Stimulated activated CD4-positive, alpha-beta T cell treated with anti-CD3 and anti-CD28 coated beads, Interleukin-15, amount 100 ng/mL, for 48 hours (primary cell): ENCODE results near the gene RPRD1B.
"Not testable (repeated sequence)": the region's sequence is repeated elsewhere in the genome, so short reads cannot be mapped to it uniquely, and the experiment has no call there.

Experiments
- DNase-seq, 2 donors: peaks; one replicate each; pipeline ENCODE4 v3.0.0-alpha.2; 2020; ENCODE audit warnings: low read depth in 2 of 2

The RPRD1B gene

DNA sequence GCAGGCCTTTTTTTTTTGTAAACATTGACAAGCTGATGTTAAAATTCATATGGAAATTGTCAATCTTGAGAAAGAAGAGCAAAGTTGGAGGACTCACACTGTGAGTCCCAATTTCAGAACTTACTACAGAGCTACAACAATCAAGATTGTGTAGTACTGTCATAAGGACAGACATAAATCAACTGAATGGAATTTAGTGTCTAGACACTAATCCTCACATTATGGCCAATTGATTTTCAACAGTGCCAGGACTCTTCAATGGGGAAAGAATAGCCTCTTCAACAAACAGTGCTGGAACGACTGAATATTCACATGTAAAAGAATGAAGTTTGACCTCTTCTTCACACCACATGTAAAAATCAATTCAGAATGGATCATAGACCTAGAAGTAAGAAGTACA lies 70.7 kb downstream of the RPRD1B start:
- no peak for DNase-seq

DNA sequence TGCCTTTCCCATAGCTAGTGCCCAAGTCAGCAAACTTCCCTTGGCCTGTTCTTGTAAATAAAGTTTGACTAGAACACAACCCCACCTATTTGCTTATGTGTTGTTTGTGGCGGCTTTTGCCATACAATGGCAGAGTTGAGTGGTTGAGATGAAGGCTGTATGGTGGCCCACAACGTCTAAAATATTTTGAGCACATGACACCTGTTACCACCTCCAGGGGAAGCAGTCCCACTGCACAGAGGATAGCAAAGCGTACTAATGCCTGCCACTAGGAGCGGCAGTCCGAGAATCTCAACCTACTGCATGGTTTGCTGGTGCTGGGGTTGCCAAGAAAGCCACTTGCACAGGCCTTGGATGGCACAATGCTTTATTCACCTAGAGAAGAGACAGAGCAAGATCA lies 72.9 kb downstream of the RPRD1B start:
- no peak for DNase-seq

DNA sequence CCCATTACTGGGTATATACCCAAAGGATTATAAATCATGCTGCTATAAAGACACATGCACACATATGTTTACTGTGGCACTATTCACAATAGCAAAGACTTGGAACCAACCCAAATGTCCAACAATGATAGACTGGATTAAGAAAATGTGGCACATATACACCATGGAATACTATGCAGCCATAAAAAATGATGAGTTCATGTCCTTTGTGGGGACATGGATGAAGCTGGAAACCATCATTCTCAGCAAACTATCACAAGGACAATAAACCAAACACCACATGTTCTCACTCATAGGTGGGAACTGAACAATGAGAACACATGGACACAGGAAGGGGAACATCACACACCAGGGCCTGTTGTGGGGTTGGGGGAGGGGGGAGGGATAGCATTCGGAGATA lies 73.8 kb downstream of the RPRD1B start:
- not testable (repeated sequence) for DNase-seq

DNA sequence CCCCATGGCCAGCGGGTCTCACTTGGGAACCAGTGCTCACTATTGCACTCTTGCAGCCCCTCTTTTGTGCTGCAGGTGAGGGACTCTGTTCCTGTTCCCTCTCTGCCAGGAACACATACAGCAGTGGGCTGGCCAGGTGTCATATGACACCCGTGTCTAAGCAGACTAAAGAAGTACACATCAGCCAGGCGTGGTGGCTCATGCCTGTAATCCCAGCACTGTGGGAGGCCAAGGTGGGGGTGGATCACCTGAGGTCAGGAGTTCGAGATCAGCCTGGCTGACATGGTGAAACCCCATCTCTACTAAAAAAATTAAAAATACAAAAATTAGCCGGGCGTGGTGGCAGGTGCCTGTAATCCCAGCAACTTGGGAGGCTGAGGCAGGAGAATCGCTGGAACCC lies 74.4 kb downstream of the RPRD1B start:
- DNase-seq: not testable (repeated sequence)

DNA sequence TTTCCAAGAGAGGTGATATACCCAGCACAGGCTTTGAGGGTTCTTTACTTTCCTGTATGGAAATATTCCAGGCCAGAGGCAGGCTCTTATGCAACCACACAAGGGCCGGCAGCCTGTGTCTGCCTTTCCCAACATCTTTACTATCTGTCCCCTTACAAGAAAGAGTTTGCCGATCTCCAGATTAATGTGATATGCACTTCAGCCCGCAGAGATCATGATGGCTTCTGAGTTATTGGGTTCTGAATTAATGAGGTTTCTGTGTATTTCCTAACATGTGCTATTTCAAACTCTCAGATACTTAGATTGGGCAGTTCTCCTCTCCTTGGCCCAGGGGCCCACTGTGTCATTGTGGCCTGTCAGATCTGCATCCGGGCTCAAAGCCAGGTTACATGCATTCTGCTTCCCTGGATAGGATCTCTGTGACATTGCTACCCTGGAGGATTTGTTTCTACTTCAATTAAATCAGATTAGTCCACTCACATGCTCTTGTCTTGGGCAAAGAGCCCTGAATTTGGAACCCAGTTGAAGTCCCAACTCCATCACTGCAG lies 75.0 kb downstream of the RPRD1B start:
- DNase-seq: no peak

DNA sequence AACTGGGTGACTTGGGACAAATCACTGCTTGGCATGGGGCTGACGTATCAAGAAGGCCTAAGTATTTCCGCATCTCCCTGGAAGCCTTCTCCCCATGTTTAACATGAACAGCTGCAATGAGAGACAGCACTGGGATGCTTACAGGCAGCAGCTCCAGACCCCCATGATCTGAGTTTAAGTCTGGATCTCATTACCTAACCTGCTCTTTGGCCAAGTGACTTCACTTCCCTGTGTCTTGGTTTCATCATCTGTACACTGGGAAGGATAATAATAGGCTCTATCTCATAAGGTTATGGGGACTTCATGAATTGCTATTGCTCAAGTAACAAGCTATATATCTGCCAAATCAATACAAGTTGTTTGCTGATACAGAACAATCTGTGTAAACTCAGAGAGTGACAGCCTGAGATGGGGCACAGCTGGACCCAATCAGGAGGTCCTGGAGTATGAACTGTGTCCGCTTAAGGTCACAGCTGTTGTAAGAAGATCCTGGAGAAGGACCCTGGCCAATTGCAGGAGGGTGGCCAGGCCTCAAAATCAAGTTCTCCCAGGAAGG lies 75.5 kb downstream of the RPRD1B start:
- no peak for DNase-seq

DNA sequence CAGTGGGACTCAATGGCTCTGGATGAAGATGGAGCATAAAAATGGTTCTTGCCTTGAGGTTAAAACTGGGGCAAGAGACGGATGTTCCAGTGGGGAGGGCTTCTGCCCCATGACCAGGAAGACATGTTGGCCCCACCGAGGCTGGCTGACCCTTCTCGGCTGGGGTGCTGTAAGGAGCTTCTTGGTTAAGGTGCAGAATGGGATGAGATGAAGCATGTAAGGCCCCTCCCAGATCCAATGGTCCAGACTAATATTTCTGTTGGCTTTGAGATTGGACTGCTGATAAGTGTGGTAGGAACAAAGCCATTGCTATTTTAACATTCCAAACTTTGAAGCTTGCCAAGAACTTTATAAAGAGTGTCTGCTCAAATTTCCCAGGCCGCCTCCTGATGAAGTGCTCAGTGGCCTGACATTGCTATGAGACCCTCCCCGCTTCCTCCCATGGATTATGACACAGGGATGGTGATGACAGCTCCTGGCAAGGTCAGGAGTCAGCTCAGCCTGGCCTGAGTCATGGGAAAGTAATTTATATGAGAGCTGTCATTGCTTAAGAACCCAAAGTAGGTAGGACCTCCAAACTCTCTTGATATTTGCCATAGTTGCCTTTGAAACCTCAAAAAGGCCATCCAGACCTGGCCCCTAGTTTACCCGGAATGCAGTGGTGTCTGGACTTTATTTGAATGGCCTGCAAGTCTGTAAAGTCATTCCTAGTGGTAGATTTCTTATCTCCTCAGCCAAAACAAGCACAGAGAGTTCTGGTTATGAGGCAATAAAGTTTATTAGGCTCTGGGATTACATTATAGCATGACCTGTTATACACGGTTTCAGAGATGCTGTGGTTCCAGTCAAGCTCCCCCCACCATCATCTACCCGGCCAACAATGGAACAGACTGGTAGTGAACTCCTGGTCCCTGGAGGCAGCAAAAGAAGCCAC lies 76.3 kb downstream of the RPRD1B start:
- no peak for DNase-seq

DNA sequence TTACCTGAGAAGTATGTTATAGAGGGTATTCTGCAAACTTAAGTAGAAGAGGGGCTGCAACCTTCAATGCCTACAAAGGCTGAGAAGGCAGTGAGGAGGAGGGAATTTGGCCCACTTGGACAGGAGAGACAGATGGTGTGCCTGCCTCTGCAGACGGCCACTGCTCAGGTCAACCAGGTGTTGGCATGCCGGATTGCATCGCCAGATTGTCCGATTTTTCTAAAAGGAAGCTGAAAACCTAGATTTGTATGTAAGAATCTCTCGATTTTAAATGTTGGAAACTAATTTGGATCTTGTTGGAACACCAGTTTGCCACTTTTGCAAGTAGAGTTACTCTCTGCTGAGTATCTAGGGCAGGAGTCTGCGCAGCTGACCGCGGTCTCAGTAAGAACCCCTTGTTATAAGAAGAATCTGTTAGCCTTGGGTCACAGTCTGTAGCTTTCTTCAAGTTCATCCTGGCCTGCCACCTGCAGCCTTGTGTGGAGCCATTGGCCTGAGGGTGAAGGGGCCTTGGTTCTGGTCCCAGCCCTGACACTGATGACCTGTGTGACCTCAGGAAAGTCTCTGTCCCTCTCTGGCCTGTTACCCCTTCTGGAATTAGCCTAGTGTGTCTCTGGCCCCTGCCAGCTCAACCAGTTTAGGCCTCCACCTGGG lies 77.1 kb downstream of the RPRD1B start:
- DNase-seq: no peak

DNA sequence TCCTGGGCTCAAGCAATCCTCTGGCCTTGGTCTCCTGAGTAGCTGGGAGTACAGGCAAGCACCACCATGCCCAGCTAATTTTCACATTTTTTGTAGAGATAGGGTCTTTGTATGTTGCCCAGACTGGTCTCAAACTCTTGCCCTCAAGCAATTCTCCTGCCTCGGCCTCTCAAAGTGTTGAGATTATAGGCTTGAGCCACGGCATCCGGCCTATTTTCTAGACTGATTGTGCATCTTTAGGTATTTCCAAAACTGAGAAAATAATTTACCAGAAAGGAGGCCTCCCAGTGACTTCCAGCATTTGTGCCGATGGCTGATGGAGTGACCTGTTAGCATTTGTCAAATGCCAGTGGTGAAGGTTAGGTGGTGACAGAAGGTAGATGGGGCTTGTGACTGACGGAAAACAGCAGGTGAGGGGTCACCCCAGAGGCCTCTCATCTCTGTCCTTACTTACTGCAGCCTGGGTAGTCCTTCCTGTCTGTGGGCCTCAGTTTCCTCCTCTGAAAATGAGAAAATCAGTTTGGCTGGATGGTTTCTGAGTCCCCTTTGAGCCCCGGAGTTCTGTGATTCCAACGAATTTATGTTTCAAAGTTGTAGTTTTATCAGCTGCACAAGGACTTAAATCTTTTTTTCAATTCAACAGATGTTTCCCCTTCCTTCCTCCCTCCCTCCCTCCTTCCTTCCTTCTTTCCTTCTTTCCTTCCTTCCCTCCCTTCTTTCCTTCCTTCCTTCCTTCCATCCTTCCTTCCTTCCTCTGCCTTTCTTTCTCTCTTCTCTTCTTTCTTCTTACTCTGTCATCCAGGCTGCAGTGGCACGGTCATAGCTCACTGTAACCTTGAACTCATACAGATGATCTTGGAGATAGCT lies 78.1 kb downstream of the RPRD1B start:
- DNase-seq: no peak

DNA sequence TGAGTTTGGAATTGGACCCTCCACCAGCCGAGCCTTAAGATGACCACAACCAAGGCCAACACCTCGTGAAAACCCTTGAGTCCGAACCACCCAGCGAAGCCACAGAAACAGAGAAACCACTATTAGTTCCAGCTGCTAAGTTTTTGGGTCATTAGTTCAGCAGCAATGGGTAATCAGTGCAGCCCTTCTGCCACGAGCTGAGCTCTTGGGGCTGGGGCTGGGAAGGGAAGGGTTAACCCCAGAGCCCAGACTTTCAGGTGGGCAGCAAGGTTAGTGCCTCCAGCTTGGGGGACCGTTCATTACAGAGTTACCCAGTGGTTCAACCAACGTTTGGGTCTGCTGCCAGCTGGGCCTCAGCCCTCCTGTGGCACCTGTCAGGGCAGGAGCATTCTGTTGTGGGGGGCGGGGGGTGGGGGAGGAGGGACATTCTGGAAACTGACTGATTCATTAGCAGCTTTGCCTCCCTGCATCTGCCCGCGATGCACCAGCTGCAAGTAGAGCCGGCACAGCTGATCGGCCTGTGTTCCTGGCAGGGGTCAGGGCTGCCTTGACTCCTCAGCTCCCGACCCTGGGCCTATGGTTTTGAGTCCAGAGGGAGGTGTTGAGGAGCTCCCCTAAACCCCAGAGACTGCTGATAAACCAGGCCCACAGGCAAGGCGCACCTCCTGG lies 78.8 kb downstream of the RPRD1B start:
- no peak for DNase-seq

DNA sequence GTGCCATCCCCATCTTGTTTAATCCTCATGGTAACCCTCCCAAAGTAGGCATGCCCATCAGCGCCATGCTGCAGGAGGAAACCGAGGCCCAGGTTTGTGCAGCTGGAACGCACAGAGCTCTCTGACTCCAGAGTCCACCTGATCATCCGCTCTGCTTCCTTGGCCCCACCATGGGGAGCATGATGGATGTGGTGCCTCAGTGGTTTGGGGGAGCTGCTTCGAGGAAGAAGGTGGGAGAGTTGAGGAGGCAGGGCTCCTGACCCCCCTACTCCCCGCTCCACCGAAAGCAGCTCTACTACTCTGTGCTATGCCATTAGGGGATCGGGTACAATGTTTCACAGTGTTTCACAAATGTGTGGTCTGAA lies 79.4 kb downstream of the RPRD1B start:
- DNase-seq: no peak

DNA sequence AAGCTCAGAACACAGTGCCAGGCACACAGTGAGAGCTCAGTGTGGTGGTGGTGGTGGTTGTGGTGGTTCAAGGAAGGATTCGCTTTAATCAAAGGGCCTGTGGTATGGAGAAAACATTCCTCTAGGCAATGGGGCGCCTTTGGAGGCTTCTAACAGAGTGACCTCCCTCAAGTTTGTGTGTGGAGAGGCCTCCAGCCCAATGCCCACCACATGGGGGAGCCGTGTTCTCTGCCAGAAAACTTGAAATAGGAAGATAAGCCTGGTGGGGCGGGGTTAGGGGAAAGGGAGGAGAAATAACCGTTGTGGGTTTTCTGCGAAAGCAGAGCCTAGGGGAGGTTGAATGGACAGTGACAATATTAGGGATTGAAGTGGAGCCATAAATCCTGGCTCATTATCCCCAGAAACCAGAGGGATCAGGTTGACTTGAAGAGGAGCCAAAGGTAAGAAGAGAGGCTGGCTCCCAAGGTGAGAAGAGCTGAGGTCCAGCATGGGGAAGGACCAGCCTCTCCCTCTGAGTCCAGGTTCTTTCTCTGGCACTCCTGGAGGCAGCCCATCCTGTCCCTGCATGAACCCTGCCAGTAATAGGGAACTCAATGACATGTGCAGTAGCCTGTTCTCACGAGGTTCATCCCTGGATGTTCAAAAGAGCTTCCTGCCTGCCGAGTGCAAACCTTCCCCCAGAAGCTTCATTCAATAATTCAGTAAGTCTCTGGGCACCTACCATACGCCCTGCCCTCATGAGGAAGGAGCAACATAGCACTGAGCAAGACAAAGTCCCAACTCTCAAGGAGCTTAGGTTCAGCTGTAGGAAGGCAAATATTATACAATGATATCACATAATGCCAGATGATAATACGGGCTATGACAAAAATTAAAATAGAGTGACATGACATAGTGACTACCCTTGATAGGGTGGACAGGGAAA lies 80.1 kb downstream of the RPRD1B start:
- peak in 1 of 2 donors; percentile 6 for DNase-seq

DNA sequence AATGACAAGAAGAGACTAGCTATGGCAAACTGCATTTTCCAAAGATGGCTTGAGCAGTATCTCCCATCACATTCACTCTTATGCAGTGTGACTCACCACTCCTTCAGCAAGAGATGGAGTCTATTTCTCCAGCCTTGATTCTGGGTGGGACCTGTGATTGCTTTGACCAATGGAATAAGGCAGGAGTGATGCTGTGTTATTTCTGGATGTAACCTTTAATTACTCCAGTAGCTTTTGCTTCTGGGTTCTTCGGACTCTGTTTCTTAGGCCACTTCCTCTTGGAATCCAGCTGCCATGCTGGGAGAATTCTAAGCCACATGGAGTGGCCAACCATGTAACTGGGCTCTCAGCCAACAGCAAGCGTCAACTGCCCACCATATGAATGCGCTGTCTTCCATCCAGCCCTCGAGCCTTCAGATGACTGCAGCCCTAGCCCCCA lies 80.8 kb downstream of the RPRD1B start:
- DNase-seq: no peak

DNA sequence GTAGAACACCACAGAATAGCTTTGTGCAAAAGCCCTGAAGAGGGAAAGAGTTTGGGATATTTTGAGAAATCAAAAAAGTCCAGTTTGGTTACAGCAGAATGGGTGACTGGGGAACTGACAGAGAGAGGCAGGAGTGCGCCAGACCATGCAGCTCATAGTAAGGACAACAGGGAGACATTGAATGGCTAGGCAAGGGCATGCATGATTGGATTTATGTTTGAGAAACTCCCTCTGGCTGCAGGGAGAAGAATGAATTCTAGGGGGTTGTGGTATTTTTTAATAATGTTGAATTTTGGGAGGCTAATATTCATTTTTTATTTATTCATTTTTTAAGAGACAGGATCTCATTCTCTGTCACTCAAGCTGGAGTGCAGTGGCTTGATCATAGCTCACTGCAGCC lies 81.7 kb downstream of the RPRD1B start:
- no peak for DNase-seq

DNA sequence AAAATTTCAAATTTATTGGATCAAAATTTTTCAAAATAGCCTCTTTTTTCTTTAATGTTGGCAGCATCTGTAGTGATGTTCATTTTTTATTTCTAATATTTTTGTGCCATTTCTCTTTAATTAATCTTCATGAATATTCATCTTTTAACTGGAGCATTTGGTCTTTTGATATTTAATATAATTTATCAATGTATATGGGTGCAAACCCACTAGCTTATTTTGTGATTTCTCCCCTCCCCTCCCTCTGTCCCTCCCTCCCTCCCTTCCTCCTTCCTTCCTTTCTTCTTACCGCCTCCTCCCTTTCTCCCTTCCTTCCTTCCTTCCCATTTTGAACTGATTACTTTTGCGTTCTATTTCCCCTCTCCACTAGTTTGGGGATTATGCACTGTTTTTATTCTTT lies 82.3 kb downstream of the RPRD1B start:
- no peak for DNase-seq

DNA sequence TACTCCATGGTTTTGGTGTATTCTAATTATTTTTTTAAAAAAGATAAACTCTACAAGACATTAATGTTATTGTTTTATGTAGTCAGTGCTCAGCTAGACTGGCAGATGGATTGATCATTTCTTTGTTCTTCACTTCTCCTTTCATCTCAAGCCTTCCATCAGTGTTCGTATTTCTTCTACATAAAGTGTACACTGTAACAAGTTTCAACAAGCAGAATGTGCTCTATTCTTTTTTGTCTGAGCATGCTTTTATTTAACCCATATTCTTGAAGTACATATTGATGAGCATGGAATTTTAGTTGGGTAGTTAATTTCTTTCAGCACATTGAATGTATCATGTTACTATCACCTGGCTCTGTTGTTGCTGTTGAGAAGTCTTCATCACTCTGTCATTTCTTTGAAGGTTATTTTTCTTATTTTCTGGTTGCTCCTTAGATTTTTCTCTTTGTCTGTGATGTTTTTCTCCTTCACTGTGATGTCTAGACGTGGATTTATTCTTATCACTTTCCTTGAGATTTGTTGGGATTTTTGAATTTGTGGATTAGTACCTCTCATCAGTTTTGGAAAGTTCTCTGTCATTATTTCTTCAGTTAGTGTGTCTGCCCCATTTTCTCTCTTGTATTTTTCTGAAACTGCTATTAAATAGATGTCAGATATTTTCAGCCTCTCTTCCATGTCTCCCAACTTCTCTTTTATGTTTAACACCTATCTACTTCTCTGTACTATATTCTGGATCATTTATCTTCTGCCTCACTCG lies 83.0 kb downstream of the RPRD1B start:
- no peak for DNase-seq

DNA sequence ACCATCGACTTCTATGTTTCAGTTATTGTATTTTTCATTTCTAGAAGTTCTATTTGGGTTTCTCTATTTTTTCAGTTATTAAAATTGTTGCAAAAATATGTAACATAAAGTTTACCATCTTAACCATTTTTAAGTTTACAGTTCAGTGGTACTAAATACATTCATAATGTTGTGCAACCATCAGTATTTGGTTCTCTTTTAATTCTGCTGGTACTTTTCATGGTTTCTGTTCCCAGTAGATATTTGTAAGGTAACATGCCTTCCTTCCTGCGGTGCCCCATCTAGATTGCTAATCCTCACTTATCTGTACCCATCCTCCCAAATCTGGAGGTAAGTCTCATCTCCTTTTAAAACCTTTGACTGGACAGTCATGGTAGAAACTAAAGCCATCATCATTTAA lies 83.7 kb downstream of the RPRD1B start:
- no peak for DNase-seq

DNA sequence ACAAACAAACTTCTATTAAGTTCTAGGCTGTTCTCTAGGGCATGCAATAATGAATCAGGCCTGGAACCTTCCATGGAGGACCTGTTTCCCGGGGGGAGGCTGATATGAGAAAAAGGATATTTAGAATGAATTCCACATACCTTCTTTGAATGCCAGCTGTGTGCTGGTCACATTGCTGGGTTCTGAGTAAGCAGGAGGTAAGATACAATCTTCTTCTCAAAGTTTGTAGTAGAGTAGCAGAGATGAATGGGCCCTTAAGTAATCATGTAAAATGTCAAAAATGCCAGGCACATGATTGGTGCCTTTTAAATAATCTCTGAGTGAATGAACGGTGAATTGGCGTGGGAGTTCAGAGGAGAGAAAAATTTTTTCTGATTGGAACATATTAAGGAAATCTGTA lies 84.1 kb downstream of the RPRD1B start:
- DNase-seq: no peak

DNA sequence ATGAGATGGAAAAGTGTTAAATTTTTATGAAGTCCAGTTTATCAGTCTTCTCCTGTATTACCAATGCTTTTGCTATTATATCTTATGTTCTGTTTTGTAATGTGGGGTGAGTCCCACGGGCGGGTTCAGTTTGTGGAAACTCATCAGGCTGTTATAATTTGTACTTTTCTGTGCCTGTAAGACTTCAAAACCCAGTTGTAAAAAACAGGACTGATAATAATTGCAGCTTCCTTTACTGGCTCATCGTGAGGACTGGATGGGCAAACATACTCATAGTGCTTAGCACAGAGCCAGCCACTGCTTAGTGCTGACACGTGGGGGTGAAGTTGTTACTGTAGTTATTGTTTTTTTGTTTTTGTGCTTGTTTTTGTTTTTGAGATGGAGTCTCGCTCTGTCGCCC lies 85.9 kb downstream of the RPRD1B start:
- DNase-seq: no peak
